ENCODE measurements around the gene TYK2. TPM values are rescaled to one million over a fixed set of nuclear protein-coding genes. Genes with fewer than 3 reads are reported as not detected.

The TYK2 gene
- total RNA-seq, 4 donors from 2014 or later = 50.5 to 71.6 (median 65.9) TPM

DNA sequence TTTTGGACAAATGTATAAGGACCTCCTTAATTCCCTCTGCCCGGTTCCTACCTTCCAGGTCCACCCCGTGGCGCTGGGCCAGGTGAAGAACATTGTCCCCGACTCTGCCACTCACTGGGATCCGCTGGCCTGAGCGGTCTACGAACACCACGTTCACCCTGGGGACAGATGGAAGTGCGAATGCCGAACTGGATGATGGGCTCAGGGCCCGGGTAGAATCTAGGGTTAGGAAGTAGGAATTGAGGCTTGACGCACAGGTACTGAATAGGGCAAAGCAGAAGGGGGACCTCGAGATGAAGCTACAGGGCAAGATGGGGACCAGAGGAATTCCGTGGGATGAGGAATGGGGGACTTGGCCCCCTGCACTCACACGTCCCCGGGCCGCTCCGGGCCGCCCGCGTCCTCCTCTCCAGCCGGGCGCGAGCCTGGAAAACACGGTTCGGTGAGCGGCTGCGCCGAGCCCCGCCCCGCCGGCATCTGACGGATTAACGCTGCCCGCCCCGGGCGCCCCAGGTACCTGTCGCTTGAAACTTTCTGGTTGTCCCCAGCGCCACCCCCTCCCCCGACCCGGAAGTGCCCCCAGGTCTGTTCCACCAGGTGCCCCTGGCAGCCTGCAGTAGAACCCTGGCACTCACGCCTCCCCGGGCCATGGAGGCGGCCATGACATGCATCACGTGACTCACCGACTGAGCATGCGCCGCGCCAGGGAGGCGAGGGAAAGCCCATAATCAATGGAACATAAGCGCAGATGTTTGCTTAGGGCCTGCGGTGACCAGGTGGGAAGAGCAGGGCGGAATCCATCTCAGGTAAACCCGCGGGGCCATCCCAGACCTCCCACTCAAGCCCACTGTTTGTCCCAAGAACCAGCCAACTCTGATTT is 64.8 kb downstream of the TYK2 start, which contains the start of gene FDX2:
Gene FDX2, minus strand, starts transcription at position 681 of the 880 bp plus-strand sequence. Its CDS starts 19 bp downstream, at position 662.
- 2% methylated on average over 19 of the region's 55 CpGs for WGBS
- intact Hi-C loops (cut with DNase I) = no loop called here
- Histone ChIP-seq H3K9me3 (no peaks in the 10 kb centered on the region), H3K4me1 (peaks cover 14 to 23% (median 18%) of the 10 kb centered on the region in 4 donors), H3K4me3 (peak within 1 kb of the TSS; percentile 80 to 93 (median 92)), H3K27me3 (no peaks in the 10 kb centered on the region), H3K27ac (replicated peaks in 1 of 4) (peak within 1 kb of the TSS; percentile 59 to 76 (median 70)), H3K36me3 (peaks cover 32 to 58% (median 47%) of the 10 kb centered on the region in 4 donors)
- TF ChIP-seq POLR2AphosphoS5 (IDR thresholded peaks at IDR 0.05) (peak; percentile 66 to 84), POLR2A (IDR thresholded peaks at IDR 0.05; ENCODE audit: low read depth) (no peak), EP300 (IDR thresholded peaks at IDR 0.05) (no peak)
- TF ChIP-seq, protein P1, sequence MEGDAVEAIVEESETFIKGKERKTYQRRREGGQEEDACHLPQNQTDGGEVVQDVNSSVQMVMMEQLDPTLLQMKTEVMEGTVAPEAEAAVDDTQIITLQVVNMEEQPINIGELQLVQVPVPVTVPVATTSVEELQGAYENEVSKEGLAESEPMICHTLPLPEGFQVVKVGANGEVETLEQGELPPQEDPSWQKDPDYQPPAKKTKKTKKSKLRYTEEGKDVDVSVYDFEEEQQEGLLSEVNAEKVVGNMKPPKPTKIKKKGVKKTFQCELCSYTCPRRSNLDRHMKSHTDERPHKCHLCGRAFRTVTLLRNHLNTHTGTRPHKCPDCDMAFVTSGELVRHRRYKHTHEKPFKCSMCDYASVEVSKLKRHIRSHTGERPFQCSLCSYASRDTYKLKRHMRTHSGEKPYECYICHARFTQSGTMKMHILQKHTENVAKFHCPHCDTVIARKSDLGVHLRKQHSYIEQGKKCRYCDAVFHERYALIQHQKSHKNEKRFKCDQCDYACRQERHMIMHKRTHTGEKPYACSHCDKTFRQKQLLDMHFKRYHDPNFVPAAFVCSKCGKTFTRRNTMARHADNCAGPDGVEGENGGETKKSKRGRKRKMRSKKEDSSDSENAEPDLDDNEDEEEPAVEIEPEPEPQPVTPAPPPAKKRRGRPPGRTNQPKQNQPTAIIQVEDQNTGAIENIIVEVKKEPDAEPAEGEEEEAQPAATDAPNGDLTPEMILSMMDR (IDR thresholded peaks at IDR 0.05) = no peak
- peak; percentile 97 for DNase-seq (ENCODE audit: extremely low spot score)

DNA sequence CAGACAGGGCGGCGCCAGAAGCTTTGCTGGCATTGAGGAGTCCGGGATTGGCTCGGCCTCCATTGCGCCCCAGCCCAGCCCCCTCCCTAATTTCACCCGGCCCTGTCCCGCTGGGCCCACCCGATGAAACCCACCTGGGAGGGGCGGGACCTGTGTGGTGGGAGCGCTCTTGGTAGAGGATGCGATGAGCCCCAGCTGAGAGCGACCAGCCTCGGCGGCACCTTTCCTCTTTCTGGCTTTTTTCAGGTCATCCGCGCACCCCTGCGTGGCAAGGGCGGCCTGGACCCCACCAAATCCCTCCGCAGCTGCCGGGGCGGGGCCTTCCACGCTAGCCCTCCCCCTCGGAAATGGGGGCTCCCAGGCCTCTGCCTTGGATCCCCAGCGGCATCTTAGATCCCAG is 70.9 kb downstream of the TYK2 start, which contains the start of gene ZGLP1:
Gene ZGLP1, minus strand, starts transcription at position 393 of the 400 bp plus-strand sequence.
- peaks cover 0 to 28% (median 16%) of the 10 kb centered on the region in 4 donors for H3K36me3 ChIP-seq
- intact Hi-C loops (cut with DNase I) = no loop called here
- no peak within 1 kb of the TSS for H3K27ac ChIP-seq (replicated peaks in 1 of 4)
- no peak within 1 kb of the TSS for H3K4me3 ChIP-seq
- WGBS = 92% methylated on average over 18 of the region's 24 CpGs
- H3K27me3 ChIP-seq = no peaks in the 10 kb centered on the region
- H3K9me3 ChIP-seq = no peaks in the 10 kb centered on the region
- no peak for TF ChIP-seq EP300 (IDR thresholded peaks at IDR 0.05)
- TF ChIP-seq, protein P1 (IDR thresholded peaks at IDR 0.05) = no peak
- no peak for TF ChIP-seq POLR2A (IDR thresholded peaks at IDR 0.05; ENCODE audit: low read depth)
- peaks cover under 1 to 3% (median under 1%) of the 10 kb centered on the region in 4 donors for H3K4me1 ChIP-seq
- no peak for DNase-seq (ENCODE audit: extremely low spot score)

DNA sequence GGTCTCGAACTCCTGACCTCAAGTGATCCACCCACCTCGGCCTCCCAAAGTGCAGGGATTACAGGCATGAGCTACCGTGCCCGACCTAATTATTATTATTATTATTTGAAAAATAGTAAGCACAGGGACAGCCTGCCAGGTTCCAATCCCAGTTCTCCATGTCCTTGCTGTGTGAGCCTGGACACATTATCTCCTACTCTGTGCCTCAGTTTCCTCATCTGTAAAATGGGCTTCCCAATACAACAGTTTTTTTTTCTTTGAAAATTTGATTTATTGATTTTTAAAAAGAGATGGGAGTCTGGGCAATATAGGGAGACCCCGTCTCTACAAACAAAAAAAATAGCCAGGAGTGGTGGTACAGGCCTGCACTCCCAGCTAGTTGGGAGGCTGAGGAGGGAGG is 74.0 kb downstream of the TYK2 start:
- peaks cover 0 to 17% (median 0%) of the 10 kb centered on the region in 4 donors for H3K27me3 ChIP-seq
- H3K9me3 ChIP-seq = no peaks in the 10 kb centered on the region
- peaks cover 0 to 23% (median 13%) of the 10 kb centered on the region in 4 donors for H3K36me3 ChIP-seq
- H3K4me1 ChIP-seq = no peaks in the 10 kb centered on the region
- intact Hi-C loops (cut with DNase I) = no loop called here
- no peak overlapping the region for H3K4me3 ChIP-seq
- TF ChIP-seq POLR2A (IDR thresholded peaks at IDR 0.05; ENCODE audit: low read depth) (no peak), POLR2AphosphoS5 (IDR thresholded peaks at IDR 0.05) (no peak)
- 90% methylated on average over 5 of the region's 5 CpGs for WGBS
- DNase-seq (ENCODE audit: extremely low spot score) = no peak
- H3K27ac ChIP-seq (replicated peaks in 1 of 4) = no peak overlapping the region

DNA sequence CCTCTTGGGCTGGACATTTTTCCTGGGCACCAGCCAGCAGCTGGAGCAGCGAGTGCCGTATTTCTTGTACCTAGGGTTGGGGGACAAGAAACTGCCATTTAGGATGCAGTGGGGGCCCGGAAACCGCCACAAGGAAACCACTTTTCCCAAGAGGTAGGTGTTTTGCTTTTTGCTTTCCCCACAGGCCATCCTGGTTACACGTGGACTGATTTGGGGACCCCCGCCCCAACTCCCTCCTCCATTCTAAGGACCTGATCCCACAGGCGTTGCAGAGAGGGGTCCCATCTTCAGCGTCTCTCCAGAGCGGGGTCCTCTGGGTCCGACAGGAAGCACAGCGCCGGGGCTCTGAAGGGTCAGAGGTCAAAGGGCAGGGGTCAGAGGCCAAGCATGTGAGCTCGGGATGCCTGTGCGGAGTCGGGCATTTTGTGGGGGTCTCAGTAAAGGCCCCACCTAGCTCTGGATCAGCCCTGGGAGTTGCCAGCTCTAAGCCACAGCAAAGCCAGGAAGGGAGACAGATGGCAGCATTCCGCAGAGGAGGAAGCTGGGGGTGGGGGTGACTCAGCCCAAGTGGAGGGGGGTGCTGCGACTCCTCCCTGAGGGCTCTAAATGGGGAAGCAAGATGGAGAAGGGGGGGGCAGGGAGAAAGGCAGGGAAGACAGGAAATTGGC is 75.1 kb downstream of the TYK2 start:
- Histone ChIP-seq H3K27me3 (peaks cover 0 to 21% (median 0%) of the 10 kb centered on the region in 4 donors), H3K36me3 (peaks cover 0 to 16% (median 7%) of the 10 kb centered on the region in 4 donors), H3K9me3 (no peaks in the 10 kb centered on the region), H3K4me3 (no peak overlapping the region), H3K27ac (replicated peaks in 1 of 4) (no peak overlapping the region), H3K4me1 (no peaks in the 10 kb centered on the region)
- TF ChIP-seq, protein P1 (IDR thresholded peaks at IDR 0.05) = no peak
- TF ChIP-seq POLR2AphosphoS5 (IDR thresholded peaks at IDR 0.05) (no peak), EP300 (IDR thresholded peaks at IDR 0.05) (no peak), POLR2A (IDR thresholded peaks at IDR 0.05; ENCODE audit: low read depth) (no peak)
- no peak for DNase-seq (ENCODE audit: extremely low spot score)
- intact Hi-C loops (cut with DNase I) = no loop called here
- 76% methylated on average over 11 of the region's 17 CpGs for WGBS

Small RNA genes lying within 50 kb of the gene (small RNA-seq; reads per million reads assigned to genes)
- 0 reads per million in 3 donors for gene AC011511.1
- gene AC011511.4 = 0 reads per million in 3 donors

Other genes starting within 250 kb of the TYK2 start
- 10 to 100 TPM; 20.8 to 51.4 (median 34.8) TPM for gene DNMT1, start 185.6 kb downstream of the TYK2 start, total RNA-seq
- gene S1PR2, start 149.2 kb downstream of the TYK2 start, total RNA-seq = 10 to 100 TPM; 14.5 to 27.7 (median 20.4) TPM
- 10 to 100 TPM; 39.9 to 78.0 (median 61.7) TPM for gene MRPL4, start 128.4 kb downstream of the TYK2 start, total RNA-seq
- gene ICAM1, start 109.5 kb downstream of the TYK2 start, total RNA-seq = 10 to 100 TPM; 15.8 to 63.5 (median 18.4) TPM
- under 1 TPM in 3 of 4 donors, not detected in 1; 0.29 to 0.78 (median 0.66) TPM for gene ICAM4, start 93.6 kb downstream of the TYK2 start, total RNA-seq
- under 1 TPM; 0.23 to 0.45 (median 0.37) TPM for gene ICAM5, start 90.6 kb downstream of the TYK2 start, total RNA-seq
- gene ZGLP1, start 70.8 kb downstream of the TYK2 start, total RNA-seq = 1 to 10 TPM in 3 of 4 donors, under 1 TPM in 1; 0.58 to 1.2 (median 1.2) TPM
- gene FDX2, start 64.6 kb downstream of the TYK2 start, total RNA-seq = 10 to 100 TPM; 16.6 to 29.6 (median 26.5) TPM
- gene RAVER1, start 47.0 kb downstream of the TYK2 start, total RNA-seq = 10 to 100 TPM; 23.7 to 42.2 (median 30.2) TPM
- 10 to 100 TPM in 1 of 4 donors, 1 to 10 TPM in 3; 2.9 to 10.9 (median 5.2) TPM for gene ICAM3, start 40.9 kb downstream of the TYK2 start, total RNA-seq
- 100 to 1,000 TPM; 131 to 176 (median 160) TPM for gene CDC37, start 23.0 kb upstream of the TYK2 start, total RNA-seq
- 10 to 100 TPM; 11.6 to 24.5 (median 14.1) TPM for gene PDE4A, start 40.0 kb upstream of the TYK2 start, total RNA-seq
- 10 to 100 TPM; 51.9 to 94.5 (median 80.6) TPM for gene KEAP1, start 122.8 kb upstream of the TYK2 start, total RNA-seq
- not detected for gene S1PR5, start 136.9 kb upstream of the TYK2 start, total RNA-seq
- gene ATG4D, start 163.3 kb upstream of the TYK2 start, total RNA-seq = 10 to 100 TPM; 18.2 to 44.1 (median 29.7) TPM
- 10 to 100 TPM; 13.7 to 23.9 (median 16.0) TPM for gene KRI1, start 185.4 kb upstream of the TYK2 start, total RNA-seq
- gene CDKN2D, start 188.4 kb upstream of the TYK2 start, total RNA-seq = 10 to 100 TPM; 11.2 to 30.0 (median 18.3) TPM
- not detected for gene AP1M2, start 206.7 kb upstream of the TYK2 start, total RNA-seq
- 10 to 100 TPM; 26.2 to 71.2 (median 46.1) TPM for gene SLC44A2, start 245.0 kb upstream of the TYK2 start, total RNA-seq